Activated CD8-positive, alpha-beta memory T cell treated with anti-CD3 and anti-CD28 coated beads, Interleukin-2, amount 10 ng/mL, durations not matched to agents 7 days and 5 days (primary cell): Measurements from ENCODE around the gene ZNF814. TPM values are rescaled to one million over a fixed set of nuclear protein-coding genes. Genes with fewer than 3 reads are reported as not detected.
"Not testable (repeated sequence)": the region's sequence is repeated elsewhere in the genome, so short reads cannot be mapped to it uniquely, and the experiment has no call there.

ENCODE experiments used
- ATAC-seq: fragments of 150-1000 bp; cut with Tn5 transposase; one replicate; pipeline ENCODE4 v1.10.0; 2021; ENCODE audit warnings: moderate library complexity
- CTCF ChIA-PET: fragments of 350-600 bp; sonication (Branson Sonifier 250); formaldehyde crosslinking; loops from one replicate; lab custom pipeline; 2021; ENCODE audit warnings: antibody characterized with exemption; lab: Charles Lee
- DNase-seq: peaks from one replicate; pipeline ENCODE4 v3.0.0-alpha.2; 2020
- H3K27ac Mint-ChIP-seq: one replicate; pipeline ENCODE4 v1.8.0; 2021; ENCODE audit warnings: mild to moderate bottlenecking, mixed read lengths
- H3K27me3 Mint-ChIP-seq: one replicate; pipeline ENCODE4 v1.8.0; 2021; ENCODE audit warnings: mixed read lengths
- H3K36me3 Mint-ChIP-seq: one replicate; pipeline ENCODE4 v1.8.0; 2021; ENCODE audit warnings: mild to moderate bottlenecking, mixed read lengths
- H3K4me1 Mint-ChIP-seq: one replicate; pipeline ENCODE4 v1.8.0; 2021; ENCODE audit warnings: mixed read lengths
- H3K4me3 Mint-ChIP-seq: one replicate; pipeline ENCODE4 v1.8.0; 2021; ENCODE audit warnings: mild to moderate bottlenecking, moderate library complexity, mixed read lengths
- H3K9me3 Mint-ChIP-seq: one replicate; pipeline ENCODE4 v1.8.0; 2022; ENCODE audit warnings: low read depth, mixed read lengths
- total RNA-seq, 2 experiments: library from RNA; stranded (reverse); gene quantifications; one replicate each; pipeline ENCODE4 v1.2.3, GENCODE V29; 2021

The ZNF814 gene
- total RNA-seq, 2 experiments from 2014 or later = 26.7 to 28.1 TPM

DNA sequence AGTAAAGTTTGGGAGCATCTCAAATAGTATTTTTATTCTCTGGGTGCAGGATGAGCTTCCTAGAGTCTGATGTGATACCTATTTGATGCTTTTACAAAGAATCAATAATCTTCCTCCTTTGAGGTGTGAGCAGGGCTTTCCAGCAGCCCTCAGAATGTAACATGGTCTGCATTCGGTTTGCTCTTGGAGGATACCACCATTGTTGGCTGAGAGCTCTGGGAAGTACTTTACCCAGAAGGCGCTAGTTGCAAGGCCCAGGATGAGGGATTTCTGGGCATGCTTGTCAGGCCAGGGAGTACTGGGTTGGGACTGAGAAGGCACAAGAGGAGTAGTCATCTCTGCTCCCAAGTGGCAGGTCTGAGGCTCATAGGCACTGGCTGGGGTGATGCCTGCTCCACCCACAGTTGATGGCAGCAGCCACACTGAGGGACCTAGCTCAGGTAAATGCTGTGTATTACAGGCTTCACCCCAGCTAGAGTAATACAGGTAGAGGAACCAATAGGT is 39.6 kb downstream of the ZNF814 start:
- Mint-ChIP-seq H3K4me1 (peaks cover 43% of the 10 kb centered on the region), H3K27ac (peak overlapping the region; percentile 90), H3K4me3 (peak overlapping the region; percentile 87), H3K36me3 (peaks cover 47% of the 10 kb centered on the region)
- CTCF ChIA-PET, H3K27me3 Mint-ChIP-seq, DNase-seq, H3K9me3 Mint-ChIP-seq, ATAC-seq: not testable (repeated sequence)

DNA sequence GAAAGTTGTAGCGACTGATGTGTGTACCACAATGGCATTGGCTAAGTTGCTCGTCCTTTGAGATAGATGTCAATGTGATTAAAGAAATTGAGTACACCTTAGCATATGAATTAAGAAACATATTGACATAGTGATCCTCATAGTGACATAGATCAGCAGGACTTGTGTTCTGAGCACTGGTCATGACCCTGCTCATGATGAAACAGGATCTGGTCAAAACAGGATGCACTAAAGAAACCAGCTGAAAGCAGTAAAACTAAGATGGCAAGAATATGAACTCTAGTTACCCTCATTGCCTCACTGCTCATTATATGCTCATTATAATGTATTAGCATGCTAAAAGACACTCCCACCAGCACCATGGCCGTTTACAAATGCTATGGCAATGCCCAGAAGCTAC is 41.7 kb downstream of the ZNF814 start:
- peaks cover 44% of the 10 kb centered on the region for H3K36me3 Mint-ChIP-seq
- DNase-seq, ATAC-seq, H3K27me3 Mint-ChIP-seq, H3K9me3 Mint-ChIP-seq, H3K4me3 Mint-ChIP-seq, CTCF ChIA-PET: not testable (repeated sequence)
- peaks cover 40% of the 10 kb centered on the region for H3K4me1 Mint-ChIP-seq
- peak overlapping the region; percentile 28 for H3K27ac Mint-ChIP-seq

DNA sequence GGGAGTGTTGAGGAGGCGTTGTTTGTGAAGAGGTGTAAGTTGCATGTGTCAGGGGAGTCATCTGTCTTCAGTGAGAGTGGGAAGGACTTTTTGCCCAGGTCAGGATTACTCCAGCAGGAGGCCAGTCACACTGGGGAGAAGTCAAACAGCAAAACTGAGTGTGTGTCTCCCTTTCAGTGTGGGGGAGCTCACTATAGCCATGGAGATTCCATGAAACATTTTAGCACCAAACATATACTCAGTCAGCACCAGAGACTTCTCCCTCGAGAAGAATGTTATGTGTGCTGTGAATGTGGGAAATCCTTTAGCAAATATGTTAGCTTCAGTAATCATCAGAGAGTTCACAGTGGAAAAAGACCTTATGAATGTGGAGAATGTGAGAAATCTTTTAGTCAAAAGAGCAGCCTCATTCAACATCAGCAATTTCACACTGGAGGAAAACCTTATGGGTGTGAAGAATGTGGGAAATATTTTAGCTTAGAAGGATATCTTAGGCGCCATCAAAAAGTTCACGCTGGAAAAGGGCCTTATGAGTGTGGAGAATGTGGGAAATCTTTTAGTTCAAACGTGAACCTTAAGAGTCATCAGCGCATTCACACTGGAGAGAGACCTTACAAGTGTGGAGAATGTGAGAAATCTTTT is 47.6 kb downstream of the ZNF814 start:
- DNase-seq (no peak), ATAC-seq (no peak)
- Mint-ChIP-seq H3K4me1 (peaks cover 26% of the 10 kb centered on the region), H3K27me3 (no peaks in the 10 kb centered on the region), H3K27ac (no peak overlapping the region), H3K4me3 (no peak overlapping the region), H3K9me3 (no peaks in the 10 kb centered on the region), H3K36me3 (peaks cover 56% of the 10 kb centered on the region)
- CTCF ChIA-PET = no interaction called here

DNA sequence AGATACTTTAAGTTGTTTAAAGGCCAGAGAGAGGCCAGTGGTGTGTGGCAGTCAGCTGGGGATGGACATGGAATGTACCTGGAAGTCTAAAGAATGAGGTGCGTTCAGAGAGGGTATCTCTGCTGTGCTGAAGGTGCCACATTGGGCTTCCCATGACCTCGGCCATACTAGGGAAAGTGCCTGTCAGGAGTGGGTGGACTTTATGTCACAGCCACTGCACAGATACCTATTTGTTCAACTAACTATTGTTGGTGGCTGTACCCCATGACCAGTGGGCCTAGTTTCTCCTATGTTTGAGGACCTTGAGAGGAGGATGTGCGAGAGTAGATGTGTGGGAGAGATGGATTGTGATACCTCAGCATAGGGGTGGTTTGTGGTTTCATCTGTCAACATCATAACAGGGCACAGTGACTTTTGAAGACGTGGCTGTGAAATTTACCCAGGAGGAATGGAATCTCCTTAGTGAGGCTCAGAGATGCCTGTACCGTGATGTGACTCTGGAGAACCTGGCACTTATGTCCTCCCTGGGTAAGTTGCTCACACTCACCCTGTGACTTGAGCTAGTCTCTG is 50.1 kb downstream of the ZNF814 start:
- ATAC-seq = peak; percentile 23
- H3K9me3 Mint-ChIP-seq, H3K4me3 Mint-ChIP-seq, DNase-seq, H3K27me3 Mint-ChIP-seq, CTCF ChIA-PET: not testable (repeated sequence)
- Mint-ChIP-seq H3K27ac (peak overlapping the region; percentile 61), H3K36me3 (peaks cover 43% of the 10 kb centered on the region), H3K4me1 (peaks cover 21% of the 10 kb centered on the region)

DNA sequence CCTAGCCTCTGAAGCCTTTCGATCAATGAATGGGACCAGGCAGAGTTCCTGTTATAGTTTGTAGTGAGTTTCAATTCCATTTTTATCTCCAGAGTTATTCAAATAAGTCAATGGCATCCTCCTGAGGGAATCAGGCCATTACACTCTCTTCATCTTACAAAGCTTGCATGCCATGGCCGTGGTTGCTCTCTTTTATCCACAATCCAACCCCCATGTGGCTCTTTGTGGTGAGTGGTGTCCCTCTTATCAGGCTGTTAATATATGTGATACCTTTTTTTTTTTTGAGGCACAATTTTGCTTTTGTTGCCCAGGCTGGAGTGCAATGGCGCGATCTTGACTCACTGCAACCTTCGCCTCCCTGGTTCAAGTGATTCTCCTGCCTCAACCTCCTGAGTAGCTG is 51.8 kb downstream of the ZNF814 start:
- Mint-ChIP-seq H3K36me3 (peaks cover 34% of the 10 kb centered on the region), H3K4me1 (peaks cover 19% of the 10 kb centered on the region)
- H3K27ac Mint-ChIP-seq, DNase-seq, H3K9me3 Mint-ChIP-seq, H3K4me3 Mint-ChIP-seq, CTCF ChIA-PET, H3K27me3 Mint-ChIP-seq, ATAC-seq: not testable (repeated sequence)

DNA sequence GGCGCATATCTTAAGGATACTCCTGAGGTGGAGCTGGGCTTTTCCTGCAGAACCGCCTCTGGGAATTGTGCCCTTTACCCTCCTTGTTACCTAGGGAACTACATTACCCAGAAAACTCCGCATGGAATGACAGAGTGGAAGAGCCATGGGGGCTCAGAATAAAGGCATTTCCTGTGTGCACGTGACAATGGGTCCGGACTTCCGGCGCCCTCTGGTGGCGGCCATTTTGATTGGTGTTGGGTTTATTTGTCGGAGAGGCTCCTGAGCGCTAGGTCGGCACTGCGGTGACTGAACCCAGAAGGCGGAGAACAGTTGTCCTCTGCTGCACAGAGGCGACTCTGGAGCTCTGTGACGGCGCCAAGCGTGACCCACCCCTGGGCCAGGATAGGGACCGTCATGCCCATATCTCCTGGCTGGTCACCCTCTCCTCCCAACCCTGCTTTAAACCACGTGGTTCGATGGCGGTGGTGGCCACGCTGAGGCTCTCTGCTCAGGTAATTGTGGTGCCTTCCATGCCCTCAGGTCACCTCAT is 58.7 kb downstream of the ZNF814 start, which contains the start of gene ZNF587B:
Gene ZNF587B, plus strand, starts transcription at position 229 of the 532 bp plus-strand sequence. Its CDS starts 230 bp downstream, at position 459.
- no peak within 1 kb of the TSS for H3K27ac Mint-ChIP-seq
- H3K36me3 Mint-ChIP-seq = peaks cover 49% of the 10 kb centered on the region
- no peak for ATAC-seq
- CTCF ChIA-PET = no interaction called here
- no peaks in the 10 kb centered on the region for H3K27me3 Mint-ChIP-seq
- no peaks in the 10 kb centered on the region for H3K9me3 Mint-ChIP-seq
- H3K4me1 Mint-ChIP-seq = peaks cover 7% of the 10 kb centered on the region
- peak within 1 kb of the TSS; percentile 28 for H3K4me3 Mint-ChIP-seq
- DNase-seq = no peak

DNA sequence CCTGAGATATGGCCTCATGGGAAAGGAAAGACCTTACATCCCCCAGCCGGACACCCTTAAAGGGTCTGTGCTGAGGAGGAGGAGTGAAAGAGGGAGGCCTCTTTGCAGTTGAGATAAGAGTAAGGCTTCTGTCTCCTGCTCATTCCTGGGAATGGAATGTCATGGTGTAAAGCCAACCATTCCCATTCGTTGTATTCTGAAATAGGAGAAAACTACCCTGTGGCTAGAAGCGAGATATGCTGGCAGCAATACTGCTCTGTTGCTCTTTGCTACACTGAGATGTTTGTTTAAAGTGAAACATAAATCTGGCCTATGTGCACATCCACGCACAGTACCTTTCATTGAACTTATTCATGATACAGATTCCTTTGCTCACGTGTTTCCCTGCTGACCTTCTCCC is 59.5 kb downstream of the ZNF814 start:
- Mint-ChIP-seq H3K36me3 (peaks cover 54% of the 10 kb centered on the region), H3K27me3 (no peaks in the 10 kb centered on the region), H3K4me3 (no peak overlapping the region), H3K27ac (no peak overlapping the region), H3K4me1 (peaks cover 10% of the 10 kb centered on the region), H3K9me3 (no peaks in the 10 kb centered on the region)
- CTCF ChIA-PET = no interaction called here
- no peak for ATAC-seq
- DNase-seq = no peak

DNA sequence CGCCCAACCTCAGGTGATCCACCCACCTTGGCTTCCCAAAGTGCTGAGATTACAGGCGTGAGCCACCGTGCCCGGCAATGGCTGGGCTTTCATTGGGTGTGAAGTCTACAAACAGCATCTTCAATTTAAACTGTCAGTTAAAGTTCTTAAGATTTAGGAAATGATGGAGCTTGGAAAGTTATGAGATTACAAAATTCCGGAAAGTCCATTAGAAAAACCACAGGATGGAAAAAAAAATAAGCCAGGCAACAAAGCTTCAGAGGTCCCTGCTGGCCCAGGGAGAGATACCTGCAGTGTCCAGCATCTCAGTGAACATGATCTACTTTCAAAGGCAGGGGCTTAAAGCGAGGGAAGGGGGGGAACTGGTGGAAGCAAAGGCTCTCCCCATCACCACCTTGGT is 63.3 kb downstream of the ZNF814 start:
- CTCF ChIA-PET = no interaction called here

DNA sequence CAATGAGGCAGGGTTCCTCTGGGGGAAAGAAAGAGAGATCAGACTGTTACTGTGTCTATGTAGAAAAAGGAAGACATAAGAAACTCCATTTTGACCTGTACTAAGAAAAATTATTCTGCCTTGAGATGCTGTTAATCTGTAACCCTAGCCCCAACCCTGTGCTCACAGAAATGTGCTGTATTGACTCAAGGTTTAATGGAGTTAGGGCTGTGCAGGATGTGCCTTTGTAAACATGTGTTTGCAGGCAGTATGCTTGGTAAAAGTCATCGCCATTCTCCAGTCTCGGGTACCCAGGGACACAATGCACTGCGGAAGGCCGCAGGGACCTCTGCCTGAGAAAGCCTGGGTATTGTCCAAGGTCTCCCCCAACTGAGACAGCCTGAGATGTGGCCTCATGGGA is 65.2 kb downstream of the ZNF814 start:
- DNase-seq, H3K27ac Mint-ChIP-seq, H3K9me3 Mint-ChIP-seq, ATAC-seq, CTCF ChIA-PET, H3K27me3 Mint-ChIP-seq, H3K4me3 Mint-ChIP-seq: not testable (repeated sequence)
- peaks cover 50% of the 10 kb centered on the region for H3K36me3 Mint-ChIP-seq
- peaks cover 41% of the 10 kb centered on the region for H3K4me1 Mint-ChIP-seq

More for the DNA sequence above, 63.3 kb downstream of the ZNF814 start:
- H3K4me3 Mint-ChIP-seq = no peak overlapping the region
- H3K4me1 Mint-ChIP-seq = peaks cover 34% of the 10 kb centered on the region
- H3K27ac Mint-ChIP-seq = no peak overlapping the region
- H3K27me3 Mint-ChIP-seq = no peaks in the 10 kb centered on the region
- ATAC-seq = no peak
- peaks cover 68% of the 10 kb centered on the region for H3K36me3 Mint-ChIP-seq
- no peak for DNase-seq
- no peaks in the 10 kb centered on the region for H3K9me3 Mint-ChIP-seq

DNA sequence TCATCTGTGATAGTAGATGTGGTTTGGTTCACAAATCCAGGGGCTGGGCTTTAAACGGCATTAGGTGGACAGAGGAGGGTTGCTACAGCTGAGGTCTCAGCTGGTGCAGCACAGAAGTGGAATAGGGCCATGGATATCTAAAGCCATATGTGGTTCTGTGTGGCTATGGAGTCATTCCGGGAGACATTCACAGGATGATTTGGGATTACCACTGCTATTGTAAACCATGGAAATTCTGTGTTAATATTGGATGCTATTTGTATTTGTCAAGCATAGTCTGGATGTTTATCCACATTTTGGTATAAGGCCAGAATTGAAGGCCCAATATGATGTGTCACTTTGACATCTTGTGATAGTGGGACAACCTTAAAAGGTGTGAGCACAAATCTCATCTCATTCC is 65.7 kb downstream of the ZNF814 start:
- H3K27ac Mint-ChIP-seq = peak overlapping the region; percentile 41
- H3K27me3 Mint-ChIP-seq, CTCF ChIA-PET, H3K4me3 Mint-ChIP-seq, DNase-seq, H3K9me3 Mint-ChIP-seq, ATAC-seq: not testable (repeated sequence)
- peaks cover 44% of the 10 kb centered on the region for H3K4me1 Mint-ChIP-seq
- H3K36me3 Mint-ChIP-seq = peaks cover 49% of the 10 kb centered on the region

DNA sequence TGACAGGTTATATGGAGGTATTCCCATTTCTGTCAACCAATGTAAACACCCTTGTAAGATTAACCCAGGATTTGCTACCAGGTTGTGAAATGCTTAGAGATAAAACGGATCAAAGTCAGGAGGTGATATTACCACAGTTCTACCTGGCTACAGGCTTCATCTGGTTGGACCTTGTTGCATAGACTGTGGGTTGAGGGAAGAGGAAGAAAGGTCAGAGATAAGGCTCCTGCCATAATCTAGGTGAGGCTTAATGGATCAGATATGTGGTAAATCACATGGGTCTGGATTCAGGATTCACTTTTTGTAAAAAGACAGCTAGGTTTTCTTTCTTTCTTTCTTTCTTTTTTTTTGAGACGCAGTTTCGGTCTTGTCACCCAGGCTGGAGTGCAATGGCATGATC is 67.3 kb downstream of the ZNF814 start:
- peaks cover 43% of the 10 kb centered on the region for H3K4me1 Mint-ChIP-seq

DNA sequence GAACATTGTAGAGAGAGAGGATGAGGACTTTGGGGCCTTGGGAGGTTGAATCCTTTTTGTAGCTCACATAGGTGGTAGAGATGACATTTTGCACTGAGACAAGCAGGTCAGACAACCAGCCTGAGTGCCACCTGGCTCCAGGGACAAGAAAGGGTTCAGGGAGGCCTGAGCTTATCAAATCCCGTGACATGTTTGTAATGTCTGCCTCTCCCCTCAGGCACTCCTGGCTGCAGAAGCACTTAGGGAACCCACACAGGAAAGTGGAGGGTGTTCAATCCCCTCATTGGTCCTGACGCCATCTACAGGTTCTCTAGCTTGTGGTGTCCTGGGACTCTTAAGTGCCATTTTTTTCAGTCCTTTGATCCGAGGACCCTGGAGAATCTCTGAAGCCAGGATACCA is 67.7 kb downstream of the ZNF814 start:
- H3K27me3 Mint-ChIP-seq, H3K4me3 Mint-ChIP-seq, ATAC-seq, DNase-seq, CTCF ChIA-PET, H3K9me3 Mint-ChIP-seq: not testable (repeated sequence)
- peaks cover 46% of the 10 kb centered on the region for H3K4me1 Mint-ChIP-seq
- H3K36me3 Mint-ChIP-seq = peaks cover 35% of the 10 kb centered on the region
- H3K27ac Mint-ChIP-seq = peak overlapping the region; percentile 93

More for the DNA sequence above, 67.3 kb downstream of the ZNF814 start:
- ATAC-seq, DNase-seq, CTCF ChIA-PET, H3K9me3 Mint-ChIP-seq, H3K4me3 Mint-ChIP-seq, H3K27me3 Mint-ChIP-seq, H3K27ac Mint-ChIP-seq: not testable (repeated sequence)
- H3K36me3 Mint-ChIP-seq = peaks cover 39% of the 10 kb centered on the region

DNA sequence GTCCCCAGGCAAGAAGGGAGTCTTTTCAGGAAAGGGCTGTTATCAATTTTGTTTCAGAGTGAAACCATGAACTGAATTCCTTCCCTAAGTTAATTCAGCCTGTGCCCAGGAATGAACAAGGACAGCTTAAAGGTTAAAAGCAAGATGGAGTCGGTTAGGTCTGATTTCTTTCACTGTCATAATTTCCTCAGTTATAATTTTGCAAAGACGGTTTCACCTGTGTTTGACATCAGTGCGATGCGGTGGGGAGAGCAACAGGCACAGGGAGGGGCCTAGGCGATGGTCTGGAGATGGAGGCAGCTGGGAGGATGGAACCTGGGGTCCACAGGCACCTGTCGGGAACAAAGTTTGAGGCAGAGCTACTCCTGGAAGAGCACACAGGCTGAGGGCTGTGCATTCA is 68.2 kb downstream of the ZNF814 start:
- H3K27me3 Mint-ChIP-seq = no peaks in the 10 kb centered on the region
- CTCF ChIA-PET = interaction anchor here (0.9 kb wide), 1 partner anchor 9 kb away, joined by 4 read pairs; no protein-coding TSS in a partner anchor
- peak overlapping the region; percentile 94 for H3K4me3 Mint-ChIP-seq

More for the DNA sequence above, 68.2 kb downstream of the ZNF814 start:
- no peak for ATAC-seq
- peaks cover 30% of the 10 kb centered on the region for H3K36me3 Mint-ChIP-seq
- DNase-seq = no peak
- no peaks in the 10 kb centered on the region for H3K9me3 Mint-ChIP-seq
- peaks cover 46% of the 10 kb centered on the region for H3K4me1 Mint-ChIP-seq
- H3K27ac Mint-ChIP-seq = peak overlapping the region; percentile 93
